GM18873 (cell line): ENCODE measurements around the gene CTCF.

ENCODE experiments used
- ATAC-seq: cut with Tn5 transposase; IDR thresholded peaks from one replicate; pipeline ENCODE4 v1.9.1; 2021; ENCODE audit warnings: mild to moderate bottlenecking, moderate library complexity, moderate number of reproducible peaks; ENCODE audit not compliant: unreplicated experiment, low FRiP score

CTCF gene

GRCh38 chr16:67547423-67548264 lies 14.7 kb upstream of the CTCF start:
- no peak for ATAC-seq

- ATAC-seq: no peak
These were observed 13.8 kb upstream of the CTCF start for GRCh38 chr16:67548265-67549126.

- no peak for ATAC-seq
These were observed 13.1 kb upstream of the CTCF start for GRCh38 chr16:67549240-67549639.

- no peak for ATAC-seq
These were observed 12.4 kb upstream of the CTCF start for GRCh38 chr16:67549936-67550335.

- no peak for ATAC-seq
These were observed 11.2 kb upstream of the CTCF start for GRCh38 chr16:67551091-67551490.

- no peak for ATAC-seq
These were observed 10.4 kb upstream of the CTCF start for GRCh38 chr16:67551972-67552371.

- ATAC-seq: no peak
These were observed 9.8 kb upstream of the CTCF start for GRCh38 chr16:67552476-67552875.

GRCh38 chr16:67555795-67556212 lies 6.5 kb upstream of the CTCF start:
- no peak for ATAC-seq

- ATAC-seq: no peak
These were observed 3.5 kb upstream of the CTCF start for GRCh38 chr16:67558859-67559258.

GRCh38 chr16:67560827-67561342 lies 1.4 kb upstream of the CTCF start:
- ATAC-seq: no peak

GRCh38 chr16:67561501-67561823 lies 864 bp upstream of the CTCF start:
- ATAC-seq: no peak

- peak; percentile 74 for ATAC-seq
These were observed 351 bp upstream of the CTCF start for GRCh38 chr16:67561824-67562525.

- peak; percentile 21 for ATAC-seq
These were observed 787 bp downstream of the CTCF start for GRCh38 chr16:67562918-67563707.

GRCh38 chr16:67563708-67564468 lies 1.6 kb downstream of the CTCF start:
- no peak for ATAC-seq

- ATAC-seq: no peak
These were observed 3.3 kb downstream of the CTCF start for GRCh38 chr16:67565470-67566100.

GRCh38 chr16:67571464-67571863 lies 9.1 kb downstream of the CTCF start:
- ATAC-seq: no peak

GRCh38 chr16:67571981-67572431 lies 9.7 kb downstream of the CTCF start:
- ATAC-seq: no peak

GRCh38 chr16:67579686-67580085 lies 17.4 kb downstream of the CTCF start:
- ATAC-seq: no peak

- ATAC-seq: no peak
These were observed 17.9 kb downstream of the CTCF start for GRCh38 chr16:67580202-67580601.
